GM21447 (cell line): ENCODE results near the gene PDE4B.
A peak's percentile ranks its signal among the peaks of the same experiment; 100 is the strongest.

Experiments used
- ATAC-seq: cut with Tn5 transposase; IDR thresholded peaks from one replicate; pipeline ENCODE4 v1.9.1; 2021; ENCODE audit not compliant: unreplicated experiment

PDE4B gene

DNA sequence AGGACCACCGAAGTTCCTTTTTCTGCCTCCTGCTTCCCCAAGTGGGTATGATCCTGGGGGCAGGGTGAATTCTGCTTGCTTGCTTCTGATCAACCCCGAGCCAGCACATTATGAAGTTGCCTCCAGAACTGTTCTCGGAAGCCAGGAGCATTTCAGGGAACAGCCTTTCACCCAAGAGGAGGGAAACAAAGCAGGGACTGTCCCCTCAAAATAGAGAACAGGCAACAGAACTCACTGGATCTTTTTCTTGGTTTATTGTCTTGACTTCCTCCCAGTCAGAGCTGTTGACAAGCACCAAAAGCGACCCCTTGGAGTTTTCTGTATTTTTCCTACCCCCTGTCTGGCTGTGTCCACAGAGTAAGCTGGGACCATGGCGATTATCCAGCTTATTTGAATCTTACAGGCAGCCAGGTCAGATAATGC is 482.9 kb downstream of the PDE4B start:
- ATAC-seq: no peak

DNA sequence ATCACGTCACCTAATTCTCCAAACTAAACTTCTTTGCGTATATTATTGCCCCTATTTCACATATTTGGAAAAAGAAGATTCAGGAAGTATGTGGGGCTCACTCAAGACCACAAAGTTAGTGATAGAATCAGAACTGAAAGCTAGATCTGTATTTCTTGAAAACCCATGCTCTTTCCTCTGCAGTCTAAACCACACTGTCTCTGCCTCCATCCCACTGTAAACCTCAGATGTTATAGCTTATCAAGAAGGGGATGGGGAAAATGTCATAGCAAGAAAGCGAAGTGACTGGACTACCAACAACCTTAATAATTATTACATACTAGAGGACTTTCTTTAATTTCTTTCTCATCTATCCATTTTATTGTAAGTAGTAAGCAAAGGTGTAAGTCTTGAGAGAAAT is 483.5 kb downstream of the PDE4B start:
- peak; percentile 72 for ATAC-seq

DNA sequence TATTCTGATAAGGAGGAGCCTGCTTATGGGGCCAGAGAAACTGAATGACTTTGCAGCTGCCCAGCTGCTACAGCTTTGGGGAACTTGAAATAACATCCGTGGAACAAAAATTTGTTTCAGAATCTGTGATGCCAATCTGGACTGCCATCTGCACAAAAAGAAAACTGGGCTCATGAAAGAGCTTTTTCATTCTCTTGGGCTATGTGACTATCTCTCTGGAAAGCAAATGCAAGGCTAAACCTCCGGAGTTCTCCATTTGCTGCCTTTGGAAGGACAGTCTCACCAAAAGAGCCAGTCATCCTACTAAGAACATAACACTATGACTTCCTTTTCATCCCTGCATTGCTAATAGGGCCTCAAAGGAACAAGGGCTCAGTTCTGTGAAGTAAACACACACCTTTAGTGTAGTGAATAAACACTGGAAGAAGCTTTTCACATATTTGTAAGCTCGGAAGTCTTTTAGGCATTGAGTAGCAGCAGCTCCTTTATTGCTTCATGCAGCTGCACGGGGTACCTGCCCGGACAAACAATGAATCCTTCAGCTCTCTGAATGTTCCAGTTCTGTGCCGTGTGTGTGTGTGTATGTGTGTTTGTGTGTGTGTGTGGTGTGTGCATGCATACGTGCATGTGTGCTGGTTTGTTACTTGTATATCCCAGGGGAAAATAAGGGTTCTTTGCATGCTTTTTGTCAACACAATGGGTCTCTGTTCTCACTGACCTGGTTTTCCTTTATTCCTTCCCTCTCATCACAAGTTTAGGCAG is 485.7 kb downstream of the PDE4B start:
- ATAC-seq: peak; percentile 24

DNA sequence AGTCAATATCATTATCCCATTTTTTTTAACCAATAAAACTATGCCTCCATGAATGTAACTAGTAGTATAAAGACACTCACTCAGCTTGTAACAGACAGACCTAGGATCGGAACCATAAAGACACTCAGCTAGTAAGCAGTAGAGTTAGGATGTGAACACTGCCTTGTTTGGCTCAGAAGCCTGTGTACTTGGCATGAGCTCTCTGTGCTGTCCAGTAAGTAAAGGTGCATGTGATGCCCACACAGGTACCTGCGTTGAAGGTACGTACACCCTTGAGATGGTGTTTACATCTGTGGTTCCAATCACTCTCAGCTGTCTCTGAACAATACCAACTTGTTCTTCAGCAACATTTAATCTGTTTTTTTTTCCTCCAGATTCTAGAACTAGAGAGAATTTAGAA is 489.1 kb downstream of the PDE4B start:
- ATAC-seq: no peak

DNA sequence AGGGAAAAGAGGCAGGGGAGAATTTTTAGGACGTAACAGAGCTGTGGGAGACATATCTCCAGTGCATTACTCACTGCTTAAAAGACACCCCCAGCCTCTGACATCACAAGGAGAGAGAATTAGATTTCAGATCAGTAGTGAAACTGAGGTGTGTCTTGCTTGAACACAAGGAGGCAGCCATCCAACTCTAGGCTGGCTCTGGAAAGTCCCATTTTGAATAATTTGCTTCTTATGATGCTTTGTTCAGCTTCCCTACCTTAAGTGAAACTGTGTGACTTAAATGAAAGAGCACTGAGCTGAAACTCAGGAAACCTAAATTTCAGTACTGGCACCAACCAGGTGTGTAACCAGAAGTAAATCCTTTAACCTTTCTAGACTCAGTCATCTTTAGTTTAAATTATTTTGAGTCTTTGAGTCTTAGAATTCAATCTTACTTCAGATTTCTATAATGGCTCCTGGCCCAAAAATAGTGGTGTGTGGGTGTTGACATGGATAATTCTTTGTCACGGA is 489.7 kb downstream of the PDE4B start:
- ATAC-seq: peak; percentile 80

DNA sequence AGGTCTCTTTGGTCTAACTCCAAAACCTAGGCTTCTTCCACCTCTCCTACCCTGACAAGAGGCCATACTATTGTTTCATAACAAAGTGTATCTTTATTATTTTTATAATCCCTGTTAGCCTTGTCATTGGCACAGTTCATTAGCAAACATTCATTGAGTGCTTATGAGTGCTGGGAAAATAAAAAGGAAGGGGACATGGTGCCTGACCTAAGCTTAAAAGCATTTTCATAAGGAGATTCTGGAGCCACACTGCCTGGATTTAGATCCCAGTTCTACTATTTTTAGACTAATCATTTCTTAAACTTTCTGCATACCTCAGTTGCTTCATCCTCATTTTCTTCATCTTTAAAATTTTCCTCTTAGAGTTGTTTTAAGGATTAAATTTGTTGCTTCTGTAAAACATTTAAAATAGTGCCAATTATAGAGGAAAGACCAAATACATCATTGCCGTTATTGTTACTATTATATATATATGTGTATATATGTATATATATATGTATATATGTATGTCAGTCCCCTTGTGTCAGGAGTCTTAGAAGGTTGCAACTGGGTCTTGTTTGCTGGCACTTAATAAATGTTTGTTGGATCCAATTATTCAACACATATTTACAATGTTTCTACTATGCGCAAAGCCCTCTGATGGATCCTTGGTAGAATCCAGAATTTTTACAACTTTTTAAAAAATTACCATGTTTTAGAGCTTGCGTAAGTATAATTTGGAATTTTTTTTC is 490.4 kb downstream of the PDE4B start:
- no peak for ATAC-seq

DNA sequence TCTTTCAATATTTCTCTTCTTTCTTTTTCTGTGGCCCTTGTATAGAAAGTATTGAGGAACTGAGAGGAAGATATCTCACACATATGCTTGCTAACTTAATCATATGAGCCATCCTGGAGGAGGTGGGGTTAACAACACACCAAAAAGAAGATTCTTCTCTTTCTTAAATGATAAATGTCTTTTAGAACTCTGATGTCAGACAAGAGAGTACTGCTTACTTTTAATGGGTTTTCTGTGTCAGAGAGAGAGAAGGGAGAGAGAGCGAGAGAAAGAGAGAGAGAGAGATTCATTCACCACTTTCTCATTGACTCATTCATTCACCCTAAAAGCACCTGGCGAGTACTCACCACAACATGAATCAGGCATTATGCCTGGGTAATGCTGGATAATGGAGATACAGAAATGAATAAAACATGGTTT is 490.9 kb downstream of the PDE4B start:
- peak; percentile 49 for ATAC-seq

DNA sequence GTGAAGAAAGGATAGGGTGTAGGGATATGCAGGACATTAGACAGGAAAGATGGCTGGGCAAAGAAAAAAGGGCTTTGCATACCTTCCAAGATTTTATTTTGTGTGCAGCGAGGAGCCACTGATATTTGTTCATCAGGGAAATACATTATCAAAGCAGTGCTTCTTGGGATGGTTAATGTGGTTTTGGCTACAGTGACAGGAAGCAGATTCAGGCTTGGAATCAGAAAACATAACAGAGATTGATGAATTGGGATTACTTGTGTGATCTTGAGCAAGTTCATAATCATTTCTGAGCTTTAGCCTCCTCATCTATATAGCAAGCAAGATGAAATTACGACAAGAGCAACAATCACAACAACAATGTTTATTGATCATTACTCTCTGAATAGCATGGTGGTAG is 492.1 kb downstream of the PDE4B start:
- no peak for ATAC-seq

DNA sequence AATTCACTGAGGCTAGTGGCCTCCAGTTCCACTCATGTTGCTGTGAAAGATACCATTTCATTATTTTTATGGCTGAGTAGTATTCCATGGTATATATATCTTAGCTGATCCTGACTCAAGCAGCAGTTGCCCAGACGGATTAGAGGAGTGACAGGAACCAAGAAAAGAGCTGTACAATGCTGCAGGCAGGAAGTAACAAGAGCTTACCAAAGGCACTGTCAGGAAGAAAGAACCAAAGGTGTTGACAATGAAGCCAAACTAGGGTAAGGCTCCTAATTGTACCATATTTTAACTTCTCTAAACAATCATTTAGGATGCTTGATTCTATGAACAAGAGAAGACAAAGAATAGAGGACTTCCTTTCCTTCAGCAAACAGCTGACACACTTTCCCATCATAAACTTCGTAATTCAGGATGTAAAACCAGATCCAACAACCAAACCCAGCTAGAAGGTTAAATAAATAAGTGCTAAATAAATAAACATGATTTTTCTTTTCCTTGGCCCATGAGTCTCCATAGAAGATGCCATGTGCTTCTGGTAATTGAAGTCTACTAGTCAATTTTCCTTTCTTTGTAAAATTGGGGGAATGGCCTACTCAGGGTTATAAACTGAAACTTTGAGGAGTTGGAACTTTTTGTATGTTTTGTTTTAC is 493.0 kb downstream of the PDE4B start:
- no peak for ATAC-seq

DNA sequence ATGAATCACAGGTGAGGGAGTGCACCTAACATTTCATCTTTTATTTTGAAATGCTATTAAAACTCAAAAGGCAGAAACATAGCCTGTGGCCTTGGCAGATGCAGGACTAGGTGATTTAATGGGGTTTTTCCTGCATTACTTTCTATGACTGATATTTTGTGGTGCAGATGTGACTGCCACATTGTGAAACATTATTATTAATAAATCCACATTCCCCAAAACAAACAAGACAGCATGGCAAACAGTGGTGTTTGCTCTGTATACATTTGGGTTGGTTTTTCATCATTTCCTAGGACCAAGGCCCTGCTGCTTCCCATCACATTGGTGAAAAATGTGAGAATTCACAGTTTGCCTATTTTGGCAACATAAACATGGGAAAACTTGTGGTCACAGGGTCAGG is 493.6 kb downstream of the PDE4B start:
- no peak for ATAC-seq

DNA sequence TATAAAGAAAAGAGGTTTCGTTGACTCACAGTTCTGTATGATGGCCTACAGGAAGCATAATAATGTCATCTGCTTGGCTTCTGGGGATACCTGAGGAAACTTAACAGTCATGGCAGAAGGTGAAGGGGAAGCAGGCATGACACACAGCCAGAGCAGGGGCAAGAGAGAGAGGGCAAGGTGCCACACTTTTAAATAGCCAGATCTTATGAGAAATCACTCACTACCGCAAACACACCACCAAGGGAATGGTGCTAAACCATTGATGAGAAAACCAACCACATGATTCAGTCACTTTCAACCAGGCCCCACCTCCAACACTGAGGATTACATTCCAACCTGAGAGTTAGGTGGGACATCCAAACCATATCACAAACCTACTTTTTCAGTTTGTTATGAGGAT is 495.4 kb downstream of the PDE4B start:
- no peak for ATAC-seq

DNA sequence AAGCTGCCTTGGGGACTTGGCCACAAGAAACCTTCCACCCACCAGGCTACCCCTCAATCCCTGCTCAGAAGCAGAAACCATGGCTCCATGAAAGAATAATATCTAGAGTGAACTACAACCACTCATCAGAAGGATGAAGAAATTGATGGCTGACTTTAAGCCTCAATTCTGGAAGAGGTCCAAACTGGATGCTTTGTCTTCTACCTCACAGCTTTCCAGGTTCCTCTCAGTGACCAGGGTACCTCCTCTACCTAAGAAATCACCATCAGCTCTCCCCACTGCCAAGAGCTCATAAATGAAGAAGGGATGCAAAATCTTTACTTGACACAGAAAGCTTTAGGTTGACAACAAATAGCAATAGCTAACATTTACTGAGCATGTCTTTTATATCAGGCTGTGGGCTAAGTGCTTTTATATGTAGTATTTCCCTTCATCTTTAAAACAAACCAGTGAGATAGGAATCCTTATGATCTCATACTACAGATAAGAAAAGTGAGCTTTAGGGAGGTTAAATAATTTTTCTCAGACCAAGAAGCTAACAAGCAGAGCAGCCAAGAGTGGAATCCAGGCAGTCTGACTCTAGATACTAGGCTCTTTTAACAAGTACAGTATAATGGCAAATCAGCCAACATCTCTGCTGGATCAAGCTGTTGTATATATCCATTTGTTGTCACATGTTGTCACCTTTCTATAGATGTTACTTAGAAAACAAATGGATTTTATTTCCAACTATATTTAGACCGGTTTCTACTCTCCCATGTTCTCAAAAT is 498.3 kb downstream of the PDE4B start:
- no peak for ATAC-seq

DNA sequence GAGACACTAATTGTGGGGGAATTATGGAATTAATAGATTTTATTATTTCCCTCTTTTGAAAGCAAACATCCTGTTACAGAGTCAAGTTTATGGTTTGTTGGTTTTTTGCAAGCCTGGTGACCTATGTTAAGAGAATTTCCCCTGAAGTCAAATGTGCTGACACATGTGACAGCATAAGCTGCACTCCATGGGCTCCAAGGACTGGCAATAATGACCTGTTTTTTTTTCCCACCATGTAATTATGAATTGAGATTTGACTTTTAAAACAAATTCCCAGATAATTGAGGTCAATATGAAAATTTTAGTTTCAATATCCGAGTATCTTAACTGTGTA is 498.8 kb downstream of the PDE4B start:
- no peak for ATAC-seq

DNA sequence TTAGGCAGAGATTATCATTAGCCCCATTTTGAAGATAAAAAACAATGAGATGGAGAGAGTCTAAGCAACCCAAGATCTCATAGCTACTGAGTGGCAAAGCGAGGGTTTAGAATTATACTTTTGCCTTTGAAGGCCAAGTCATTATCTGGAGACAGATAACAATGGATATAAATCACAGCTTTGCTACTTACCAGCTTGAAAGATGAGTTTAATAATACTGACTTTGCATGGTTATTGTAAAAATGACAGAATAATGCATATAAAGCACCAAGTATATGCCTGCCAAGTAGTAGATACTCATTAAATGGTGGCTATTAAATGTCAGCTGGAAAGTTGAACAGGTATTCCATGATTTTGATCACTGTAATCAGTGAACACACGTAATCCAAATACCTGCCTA is 499.6 kb downstream of the PDE4B start:
- no peak for ATAC-seq

DNA sequence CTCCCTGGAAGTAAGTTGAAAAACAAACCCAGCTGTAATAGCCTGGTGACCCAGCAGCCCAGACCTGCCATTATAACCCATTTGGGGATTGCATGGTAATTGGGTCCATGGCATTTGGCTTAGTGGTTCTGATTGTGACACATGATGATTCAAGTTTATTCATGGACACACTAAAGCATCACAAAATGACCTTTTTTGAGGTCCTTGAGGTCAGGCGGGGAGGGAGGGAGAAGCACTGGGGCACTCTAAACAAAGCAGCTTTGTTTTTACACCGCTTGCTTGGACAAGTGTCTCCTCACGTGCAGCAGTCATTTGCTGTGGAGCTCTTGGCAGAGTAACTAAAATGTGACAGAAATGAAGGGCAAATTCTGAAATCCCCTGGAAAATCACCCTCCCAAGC is 500.2 kb downstream of the PDE4B start:
- ATAC-seq: no peak

DNA sequence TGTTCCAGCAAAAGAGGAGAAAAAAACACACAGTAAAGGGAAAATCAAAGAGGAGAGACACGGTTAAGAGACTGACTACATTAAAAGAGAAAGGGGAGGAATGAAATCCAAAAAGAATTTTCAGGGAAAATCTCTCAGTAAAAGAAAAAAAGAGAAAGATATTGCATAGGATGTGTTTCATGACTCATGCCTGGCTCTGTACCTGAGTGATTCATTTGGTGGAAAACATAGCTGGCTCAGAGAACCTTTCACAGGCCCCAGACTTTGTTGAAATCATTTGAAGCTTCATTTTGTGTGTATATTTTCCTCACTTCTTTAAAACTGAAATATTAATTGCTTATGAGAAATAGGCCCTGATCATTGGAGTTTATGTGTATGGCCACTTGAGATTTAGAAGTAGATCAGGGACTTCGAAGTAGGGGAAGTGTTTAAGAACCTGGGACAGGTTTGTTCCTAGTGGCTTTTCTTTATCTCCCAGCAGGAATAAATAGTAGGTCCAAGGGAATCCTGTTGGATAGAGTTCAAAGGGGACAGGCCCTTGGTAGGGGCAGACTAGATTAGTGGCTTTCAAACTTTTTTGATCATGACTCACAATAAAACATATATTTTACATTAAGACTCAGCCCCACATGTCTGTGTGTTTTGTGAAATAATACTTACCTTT is 502.1 kb downstream of the PDE4B start:
- no peak for ATAC-seq

DNA sequence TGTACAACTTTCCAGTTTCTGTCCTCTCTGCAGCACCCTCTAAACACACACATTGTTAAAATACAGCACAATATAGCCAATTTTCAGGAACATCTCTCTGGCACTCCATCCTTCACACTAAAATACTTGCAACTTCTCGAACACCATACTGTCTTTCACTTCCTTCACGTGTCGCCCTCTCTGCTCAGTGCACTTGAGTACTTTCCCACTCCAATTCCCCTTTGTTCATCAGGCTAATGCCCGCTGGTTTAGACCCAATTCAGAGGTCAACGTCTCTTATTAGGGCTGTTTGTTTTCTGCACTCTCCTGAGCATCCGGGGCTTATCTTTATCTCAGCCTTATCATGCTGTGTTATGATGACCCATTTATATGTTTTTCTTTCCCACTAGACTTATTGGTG is 503.1 kb downstream of the PDE4B start:
- ATAC-seq: no peak

DNA sequence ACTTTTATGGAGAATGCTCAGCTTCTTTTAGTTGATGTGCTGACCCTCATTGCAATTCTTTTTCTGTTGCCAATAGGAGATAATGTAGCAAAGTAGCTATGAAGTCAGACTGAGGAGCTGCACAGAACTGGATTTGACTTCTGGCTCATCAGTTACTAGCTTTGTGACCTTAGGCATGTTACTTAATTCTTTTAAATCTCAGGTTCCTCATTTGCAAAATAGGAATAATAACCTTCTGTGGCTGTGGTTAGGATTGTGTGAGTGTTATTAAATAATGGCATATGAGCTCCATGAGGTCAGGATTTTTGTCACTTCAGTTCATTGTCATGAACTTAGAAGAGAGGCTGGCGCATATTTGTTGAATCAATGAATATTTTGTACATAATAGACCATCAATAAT is 503.7 kb downstream of the PDE4B start:
- ATAC-seq: no peak

DNA sequence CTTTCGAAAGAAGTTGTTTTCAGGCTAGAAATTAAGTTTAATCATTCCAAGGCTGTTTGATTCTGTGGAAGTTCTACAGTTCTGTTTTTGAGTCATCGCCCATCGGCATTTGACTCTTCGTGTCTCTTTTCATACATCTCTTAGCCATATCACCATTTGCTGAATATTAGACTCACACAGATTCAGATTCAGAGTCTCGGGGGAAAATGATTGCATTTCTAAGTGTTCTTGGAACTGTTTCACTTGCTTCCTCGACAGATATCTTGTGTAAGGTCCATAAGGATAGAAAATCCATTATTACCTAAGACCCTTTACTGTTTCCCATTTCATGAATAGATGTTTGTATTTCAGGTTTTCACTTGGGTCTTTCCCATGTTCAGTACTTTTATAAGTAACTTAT is 504.3 kb downstream of the PDE4B start:
- no peak for ATAC-seq

DNA sequence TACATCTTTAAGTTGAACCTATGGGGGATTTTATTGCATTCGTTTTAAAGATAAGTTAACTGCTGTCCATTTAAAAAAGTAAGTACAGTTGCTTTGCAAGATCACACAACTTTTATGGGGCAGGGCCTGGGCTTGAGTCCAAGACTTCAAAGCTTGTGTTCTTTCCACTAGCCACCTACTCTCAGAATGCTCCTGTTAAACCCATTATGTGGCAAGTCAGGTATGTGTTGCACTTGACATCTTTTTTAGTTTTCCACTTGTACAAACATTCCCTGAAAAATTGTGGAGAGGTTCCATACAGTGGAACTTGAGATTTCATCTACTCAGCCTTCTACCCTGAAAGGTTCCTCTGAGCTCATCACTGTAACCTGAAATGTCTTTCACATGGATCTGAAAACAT is 505.8 kb downstream of the PDE4B start:
- ATAC-seq: no peak
